HG02970 (cell line): ENCODE results near the gene NPNT.

ENCODE experiments used
- ATAC-seq: cut with Tn5 transposase; IDR thresholded peaks from one replicate; pipeline ENCODE4 v1.9.1; 2021; ENCODE audit warnings: mild to moderate bottlenecking, moderate library complexity, moderate number of reproducible peaks; ENCODE audit not compliant: unreplicated experiment, low FRiP score

Gene NPNT

GRCh38 chr4:106011387-106011786, 116.1 kb downstream of the NPNT start:
- no peak for ATAC-seq

- ATAC-seq = no peak
Measured at GRCh38 chr4:106017975-106018374, 122.7 kb downstream of the NPNT start.

- ATAC-seq = no peak
Measured at GRCh38 chr4:106019771-106020170, 124.5 kb downstream of the NPNT start.
